Vagina (tissue), 2 donors: Measurements from ENCODE around the gene SLC52A3.

Source experiments
- CTCF ChIP-seq, 3 experiments: fragments of 450-650 bp in 2 of 3; fragments of 200-600 bp in 1 of 3; sonication (generic) in 1 of 3; IDR thresholded peaks; one replicate each; pipeline ENCODE4 v1.5.1; 2017 to 2019; ENCODE audit warnings: antibody characterized with exemption in 3 of 3, mild to moderate bottlenecking in 2 of 3, moderate library complexity in 2 of 3
- POLR2A ChIP-seq, 2 donors: fragments of 450-650 bp; IDR thresholded peaks; one replicate each; pipeline ENCODE4 v1.6.1; 2017; ENCODE audit warnings: antibody characterized with exemption in 2 of 2, mild to moderate bottlenecking in 2 of 2, moderate library complexity in 2 of 2
- POLR2AphosphoS5 ChIP-seq, 2 donors: sonication (generic); formaldehyde crosslinking; IDR thresholded peaks; one replicate each; pipeline ENCODE4 v1.9.0; 2017; ENCODE audit warnings: antibody characterized with exemption in 2 of 2, mild to moderate bottlenecking in 2 of 2, low read depth in 1 of 2; ENCODE audit not compliant: insufficient read depth in 1 of 2

DNA sequence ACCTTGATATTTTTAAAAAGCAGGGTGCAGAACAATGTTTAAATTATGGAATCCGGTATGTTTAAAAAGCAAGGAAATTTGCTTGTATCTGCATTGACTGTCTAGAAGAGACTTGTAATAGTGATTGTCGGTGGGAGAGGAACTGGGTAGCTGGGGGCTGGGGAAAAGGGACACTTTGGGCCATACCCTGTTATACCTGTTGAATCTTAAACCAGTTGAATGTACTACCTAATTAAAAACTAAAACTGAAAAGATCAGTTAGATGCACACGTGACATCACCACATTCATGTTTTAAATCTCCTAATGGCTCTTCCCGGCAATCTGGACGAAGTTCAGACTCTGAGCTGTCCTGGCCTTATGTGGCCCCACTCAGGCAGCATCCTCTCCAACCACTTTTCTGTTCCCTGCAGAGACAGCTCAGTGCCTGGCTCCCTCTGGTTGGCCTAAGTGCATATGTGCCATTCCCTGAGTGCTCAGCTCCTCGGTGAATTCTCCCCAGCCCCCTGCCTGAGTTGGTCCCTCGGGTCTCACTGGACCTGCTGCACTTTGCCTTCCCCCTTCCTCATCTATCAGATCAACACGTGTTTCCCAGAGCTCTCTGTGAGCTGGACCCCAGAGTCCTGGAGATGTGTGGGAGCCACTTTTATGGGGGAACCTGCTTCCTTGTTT is 36.3 kb downstream of the SLC52A3 start:
- TF ChIP-seq CTCF (IDR thresholded peaks at IDR 0.05): no peak
- no peak for TF ChIP-seq POLR2A (IDR thresholded peaks at IDR 0.05)
- no peak for TF ChIP-seq POLR2AphosphoS5 (IDR thresholded peaks at IDR 0.05; ENCODE audit: insufficient read depth in 1 of 2, low read depth in 1 of 2)
